HepG2 (cell line): ENCODE data around the gene TSPAN17. TPM values are rescaled to one million over a fixed set of nuclear protein-coding genes. Genes with fewer than 3 reads are reported as not detected.

Experiments
- ADNP ChIP-seq: sonication (generic); formaldehyde crosslinking; IDR thresholded peaks from 2 replicates; pipeline ENCODE4 v1.4.0; 2020; ENCODE audit warnings: missing genetic modification reagents
- CREB1 ChIP-seq, 2 experiments: fragments of 450-650 bp in 1 of 2; IDR thresholded peaks; 2 replicates each; pipeline ENCODE4 v1.6.1; 2016 to 2017; ENCODE audit warnings: control low read depth in 1 of 2, mild to moderate bottlenecking in 1 of 2, missing compliant biosample characterization in 1 of 2, missing genetic modification characterization in 1 of 2
- CREBL2 ChIP-seq: sonication (generic); formaldehyde crosslinking; IDR thresholded peaks from 2 replicates; pipeline ENCODE4 v1.8.1; 2023; ENCODE audit warnings: missing genetic modification reagents, mild to moderate bottlenecking, borderline replicate concordance
- ETV5 ChIP-seq: IDR thresholded peaks from 2 replicates; pipeline ENCODE4 v1.6.1; 2018; ENCODE audit warnings: missing biosample characterization, missing genetic modification reagents, inconsistent platforms, borderline replicate concordance
- HOMEZ ChIP-seq: IDR thresholded peaks from 2 replicates; pipeline ENCODE4 v1.6.1; 2016; ENCODE audit warnings: low read depth
- HOXA3 ChIP-seq: sonication (generic); formaldehyde crosslinking; IDR thresholded peaks from 2 replicates; pipeline ENCODE4 v1.5.0; 2020; ENCODE audit warnings: missing genetic modification reagents
- MEF2D ChIP-seq: sonication (generic); formaldehyde crosslinking; IDR thresholded peaks from 2 replicates; pipeline ENCODE4 v1.5.1; 2020; ENCODE audit warnings: mild to moderate bottlenecking, missing genetic modification reagents
- MXI1 ChIP-seq: IDR thresholded peaks from 3 replicates; pipeline ENCODE4 v1.6.1; 2012; ENCODE audit warnings: low read depth, low read length, inconsistent platforms, borderline replicate concordance
- NFE2 ChIP-seq: sonication (generic); formaldehyde crosslinking; IDR thresholded peaks from 2 replicates; pipeline ENCODE4 v1.4.0; 2020; ENCODE audit warnings: missing genetic modification reagents
- PHF8 ChIP-seq: sonication (generic); formaldehyde crosslinking; IDR thresholded peaks from 2 replicates; pipeline ENCODE4 v1.5.0; 2020; ENCODE audit warnings: missing genetic modification reagents
- PPARG ChIP-seq: conservative IDR thresholded peaks from 2 replicates; pipeline ENCODE4 v1.6.1; 2016; ENCODE audit warnings: missing biosample characterization, missing genetic modification reagents
- RARG ChIP-seq: sonication (generic); formaldehyde crosslinking; IDR thresholded peaks from 2 replicates; pipeline ENCODE4 v1.4.0; 2020; ENCODE audit warnings: low read depth, mild to moderate bottlenecking, missing genetic modification reagents
- YEATS2 ChIP-seq: sonication (generic); formaldehyde crosslinking; IDR thresholded peaks from 2 replicates; pipeline ENCODE4 v1.4.0; 2020; ENCODE audit warnings: missing genetic modification reagents, borderline replicate concordance
- ZMYM2 ChIP-seq: sonication (generic); formaldehyde crosslinking; IDR thresholded peaks from 2 replicates; pipeline ENCODE4 v1.8.0; 2022; ENCODE audit warnings: mild to moderate bottlenecking, missing genetic modification reagents
- ZNF12 ChIP-seq: sonication (generic); formaldehyde crosslinking; IDR thresholded peaks from 2 replicates; pipeline ENCODE4 v1.5.0; 2020; ENCODE audit warnings: missing genetic modification reagents
- ZNF331 ChIP-seq: sonication (generic); formaldehyde crosslinking; IDR thresholded peaks from 2 replicates; pipeline ENCODE4 v1.4.0; 2020; ENCODE audit warnings: missing genetic modification reagents
- ZNF335 ChIP-seq: sonication (generic); formaldehyde crosslinking; IDR thresholded peaks from 2 replicates; pipeline ENCODE4 v1.4.0; 2020; ENCODE audit warnings: missing genetic modification reagents
- ZNF441 ChIP-seq: sonication (generic); formaldehyde crosslinking; IDR thresholded peaks from 2 replicates; pipeline ENCODE4 v1.7.0; 2021; ENCODE audit warnings: missing genetic modification reagents, borderline replicate concordance
- ZNF510 ChIP-seq: sonication (generic); formaldehyde crosslinking; IDR thresholded peaks from 2 replicates; pipeline ENCODE4 v1.4.0; 2020; ENCODE audit warnings: low read depth, mild to moderate bottlenecking, missing genetic modification reagents
- ZNF615 ChIP-seq: sonication (generic); formaldehyde crosslinking; IDR thresholded peaks from 2 replicates; pipeline ENCODE4 v1.5.0; 2020; ENCODE audit warnings: mild to moderate bottlenecking, missing genetic modification reagents, borderline replicate concordance
- ZNF660 ChIP-seq: sonication (generic); formaldehyde crosslinking; IDR thresholded peaks from 2 replicates; pipeline ENCODE4 v1.5.1; 2020; ENCODE audit warnings: mild to moderate bottlenecking, low read depth, missing genetic modification reagents, borderline replicate concordance
- polyA plus RNA-seq, 8 experiments: library from polyadenylated mRNA; depleted of rRNA in 3 of 8; stranded (reverse) in 7 of 8; unstranded in 1 of 8; fragments of >200 nt; fragmentation: Illumina TruSeq in 4 of 8; extraction: Trizol in 4 of 8; gene quantifications; 2 replicates each; pipeline versions ENCODE4 v1.2.1 to v1.2.3, GENCODE V29; 2011 to 2016; ENCODE audit warnings: low read depth in 4 of 8, missing spikeins in 1 of 8, mixed read lengths in 1 of 8; ENCODE audit not compliant: insufficient read depth in 1 of 8
- total RNA-seq, 5 experiments: library from RNA; depleted of rRNA; stranded (reverse); fragments of >200 nt; fragmentation: Illumina TruSeq; extraction: Trizol; gene quantifications; 2 replicates each; pipeline ENCODE4 v1.2.3, GENCODE V29; 2016; ENCODE audit warnings: low read depth in 1 of 5
- TF ChIP-seq, protein P1 (sequence below): sonication (generic); formaldehyde crosslinking; IDR thresholded peaks from 2 replicates; pipeline ENCODE4 v1.4.0; 2020; ENCODE audit warnings: low read depth, mild to moderate bottlenecking, missing genetic modification reagents
- TF ChIP-seq, protein P2 (sequence below): sonication (generic); formaldehyde crosslinking; IDR thresholded peaks from 2 replicates; pipeline ENCODE4 v1.4.0; 2020; ENCODE audit warnings: missing genetic modification reagents, borderline replicate concordance
- TF ChIP-seq, protein P3 (sequence below): sonication (generic); formaldehyde crosslinking; IDR thresholded peaks from 2 replicates; pipeline ENCODE4 v1.8.1; 2023; ENCODE audit warnings: mild to moderate bottlenecking, moderate library complexity, missing genetic modification reagents

Gene TSPAN17
- total and polyA plus RNA-seq, 2 of the 13 experiments (the other 11 are each of a cell fraction or from before 2014, with no cell fraction given), result 11.5 to 15.0 TPM

DNA sequence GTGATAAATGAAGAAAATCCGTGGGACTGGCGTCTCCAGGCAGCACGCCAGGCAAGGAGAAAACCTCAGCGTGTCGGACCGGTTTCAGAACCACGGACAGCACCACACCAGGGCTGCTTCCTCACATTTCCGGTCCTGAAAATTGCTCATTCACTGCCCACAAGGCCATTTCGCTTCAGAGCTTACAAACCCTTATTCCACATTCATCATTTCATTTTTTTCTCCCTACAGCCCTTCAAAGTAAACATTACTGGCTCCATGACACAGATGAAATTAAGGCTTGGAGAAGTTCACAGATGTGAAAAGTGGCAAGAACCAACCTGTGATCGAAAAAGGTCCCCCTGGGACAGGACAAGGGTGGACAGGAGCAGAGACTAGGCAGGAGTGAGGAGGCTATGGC is 35.8 kb upstream of the TSPAN17 start (continued):
- TF ChIP-seq, protein P1, sequence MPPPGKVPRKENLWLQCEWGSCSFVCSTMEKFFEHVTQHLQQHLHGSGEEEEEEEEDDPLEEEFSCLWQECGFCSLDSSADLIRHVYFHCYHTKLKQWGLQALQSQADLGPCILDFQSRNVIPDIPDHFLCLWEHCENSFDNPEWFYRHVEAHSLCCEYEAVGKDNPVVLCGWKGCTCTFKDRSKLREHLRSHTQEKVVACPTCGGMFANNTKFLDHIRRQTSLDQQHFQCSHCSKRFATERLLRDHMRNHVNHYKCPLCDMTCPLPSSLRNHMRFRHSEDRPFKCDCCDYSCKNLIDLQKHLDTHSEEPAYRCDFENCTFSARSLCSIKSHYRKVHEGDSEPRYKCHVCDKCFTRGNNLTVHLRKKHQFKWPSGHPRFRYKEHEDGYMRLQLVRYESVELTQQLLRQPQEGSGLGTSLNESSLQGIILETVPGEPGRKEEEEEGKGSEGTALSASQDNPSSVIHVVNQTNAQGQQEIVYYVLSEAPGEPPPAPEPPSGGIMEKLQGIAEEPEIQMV (CRISPR knock-in tag), result no peak
- TF ChIP-seq RARG (CRISPR knock-in tag) (no peak), CREBL2 (CRISPR knock-in tag) (no peak), YEATS2 (CRISPR knock-in tag) (peak; percentile 57; the same call in 1 of the 2 replicates), ZNF441 (CRISPR knock-in tag) (peak; percentile 76; the same call in 1 of the 2 replicates), HOXA3 (CRISPR knock-in tag) (peak; percentile 32; the same call in 1 of the 2 replicates), ZNF615 (no peak), MXI1 (peak; percentile 65; the same call in 1 of the 3 replicates), PPARG (no peak), ZMYM2 (CRISPR knock-in tag) (no peak), CREB1 (IDR thresholded peaks at IDR 0.05) (no peak), CREB1 (CRISPR knock-in tag; IDR thresholded peaks at IDR 0.05) (no peak), ZNF12 (CRISPR knock-in tag) (peak; percentile 80; the same call in 1 of the 2 replicates), MEF2D (CRISPR knock-in tag) (no peak), NFE2 (CRISPR knock-in tag) (peak; percentile 57), ETV5 (CRISPR knock-in tag) (peak; percentile 90; the same call in 1 of the 2 replicates), ZNF660 (CRISPR knock-in tag) (no peak), PHF8 (CRISPR knock-in tag) (no peak), ADNP (CRISPR knock-in tag) (no peak), HOMEZ (no peak), ZNF510 (CRISPR knock-in tag) (0 out of 2 replicates have a peak, but pooled peaks have one; percentile 54), ZNF331 (CRISPR knock-in tag) (peak; percentile 84), ZNF335 (CRISPR knock-in tag) (no peak; the same call in 1 of the 2 replicates)
- TF ChIP-seq, protein P2, sequence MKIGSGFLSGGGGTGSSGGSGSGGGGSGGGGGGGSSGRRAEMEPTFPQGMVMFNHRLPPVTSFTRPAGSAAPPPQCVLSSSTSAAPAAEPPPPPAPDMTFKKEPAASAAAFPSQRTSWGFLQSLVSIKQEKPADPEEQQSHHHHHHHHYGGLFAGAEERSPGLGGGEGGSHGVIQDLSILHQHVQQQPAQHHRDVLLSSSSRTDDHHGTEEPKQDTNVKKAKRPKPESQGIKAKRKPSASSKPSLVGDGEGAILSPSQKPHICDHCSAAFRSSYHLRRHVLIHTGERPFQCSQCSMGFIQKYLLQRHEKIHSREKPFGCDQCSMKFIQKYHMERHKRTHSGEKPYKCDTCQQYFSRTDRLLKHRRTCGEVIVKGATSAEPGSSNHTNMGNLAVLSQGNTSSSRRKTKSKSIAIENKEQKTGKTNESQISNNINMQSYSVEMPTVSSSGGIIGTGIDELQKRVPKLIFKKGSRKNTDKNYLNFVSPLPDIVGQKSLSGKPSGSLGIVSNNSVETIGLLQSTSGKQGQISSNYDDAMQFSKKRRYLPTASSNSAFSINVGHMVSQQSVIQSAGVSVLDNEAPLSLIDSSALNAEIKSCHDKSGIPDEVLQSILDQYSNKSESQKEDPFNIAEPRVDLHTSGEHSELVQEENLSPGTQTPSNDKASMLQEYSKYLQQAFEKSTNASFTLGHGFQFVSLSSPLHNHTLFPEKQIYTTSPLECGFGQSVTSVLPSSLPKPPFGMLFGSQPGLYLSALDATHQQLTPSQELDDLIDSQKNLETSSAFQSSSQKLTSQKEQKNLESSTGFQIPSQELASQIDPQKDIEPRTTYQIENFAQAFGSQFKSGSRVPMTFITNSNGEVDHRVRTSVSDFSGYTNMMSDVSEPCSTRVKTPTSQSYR (CRISPR knock-in tag), result peak; percentile 39; the same call in 1 of the 2 replicates
- TF ChIP-seq, protein P3, sequence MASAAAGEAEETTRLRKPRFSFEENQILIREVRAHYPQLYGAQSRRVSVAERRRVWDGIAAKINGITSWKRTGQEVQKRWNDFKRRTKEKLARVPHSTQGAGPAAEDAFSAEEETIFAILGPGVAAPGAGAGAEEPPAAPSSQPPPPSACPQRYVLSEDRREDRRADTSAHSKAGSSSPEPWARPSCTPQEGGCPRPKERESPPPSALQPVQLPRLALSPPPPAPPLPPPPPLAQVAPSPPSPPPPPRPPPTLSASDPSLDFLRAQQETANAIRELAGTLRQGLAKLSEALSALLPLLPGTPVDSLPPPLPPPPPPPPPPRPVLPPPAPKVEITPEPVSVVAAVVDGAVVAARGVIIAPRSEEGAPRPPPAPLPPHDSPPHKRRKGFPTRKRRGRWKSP (CRISPR knock-in tag), result no peak
